Stimulated activated CD4-positive, alpha-beta T cell treated with anti-CD3 and anti-CD28 coated beads, Interleukin-1b, Interleukin-23, amount 100 ng/mL, for 4 hours (primary cell): Measurements from ENCODE around the gene SMURF2.
"Not testable (repeated sequence)": the region's sequence is repeated elsewhere in the genome, so short reads cannot be mapped to it uniquely, and the experiment has no call there.

Experiments used
- DNase-seq, 2 donors: peaks; one replicate each; pipeline ENCODE4 v3.0.0-alpha.2; 2020; ENCODE audit warnings: low read depth in 2 of 2

Gene SMURF2

DNA sequence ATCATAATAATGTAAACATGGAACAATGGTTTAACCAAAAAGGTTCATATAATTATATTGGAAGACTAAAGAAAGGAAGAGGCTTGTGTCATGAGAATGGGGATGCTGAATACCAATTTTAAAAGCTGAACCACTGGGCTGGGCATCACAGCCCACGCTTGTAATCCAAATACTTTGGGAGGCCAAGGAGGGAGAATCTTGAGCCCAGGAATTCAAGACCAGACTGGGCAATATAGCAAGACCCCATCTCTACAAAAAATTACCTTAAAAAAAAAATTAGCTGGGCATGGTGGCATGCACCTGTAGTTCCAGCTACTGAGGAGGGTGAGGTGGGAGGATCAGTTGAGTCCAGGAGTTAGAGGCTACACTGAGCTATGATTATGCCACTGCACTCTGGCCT lies 65.1 kb downstream of the SMURF2 start:
- no peak for DNase-seq

DNA sequence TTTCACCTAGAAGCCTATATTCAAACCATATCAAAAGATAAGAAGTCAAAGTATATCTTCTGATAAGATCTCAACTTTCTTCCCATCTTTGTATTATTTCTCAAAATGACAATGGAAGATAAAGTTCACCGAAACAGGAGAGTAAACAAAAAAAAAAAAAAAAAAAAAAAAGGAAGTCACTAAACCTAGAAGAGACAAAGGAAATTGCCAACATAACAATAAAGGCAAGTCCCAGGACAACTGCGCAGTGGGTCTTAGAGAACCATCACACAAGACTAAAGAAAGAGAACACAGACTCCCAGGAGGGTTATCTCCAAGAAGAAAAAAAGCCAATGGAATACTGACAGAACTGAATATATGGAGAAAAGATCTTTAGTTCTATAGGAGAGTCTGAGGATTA lies 65.7 kb downstream of the SMURF2 start:
- DNase-seq = no peak

DNA sequence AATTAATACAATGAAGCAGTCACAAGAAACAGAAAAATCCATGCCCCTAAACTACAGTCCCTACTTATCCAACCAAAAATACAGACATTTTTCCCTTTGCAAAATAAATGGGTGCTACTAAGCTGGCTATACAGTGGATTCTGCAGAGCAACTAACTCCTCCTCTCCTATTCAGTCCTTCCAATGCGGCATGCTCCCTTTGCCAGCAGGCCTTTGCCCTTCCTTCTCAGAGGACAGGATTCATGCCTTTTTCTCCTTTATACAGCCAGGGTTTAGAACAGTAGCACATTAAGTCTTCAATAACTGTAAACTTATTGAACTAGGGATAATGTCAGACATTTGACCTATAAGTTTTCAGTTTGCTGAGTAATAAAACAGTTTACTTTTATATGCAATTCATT lies 70.2 kb downstream of the SMURF2 start:
- no peak for DNase-seq

DNA sequence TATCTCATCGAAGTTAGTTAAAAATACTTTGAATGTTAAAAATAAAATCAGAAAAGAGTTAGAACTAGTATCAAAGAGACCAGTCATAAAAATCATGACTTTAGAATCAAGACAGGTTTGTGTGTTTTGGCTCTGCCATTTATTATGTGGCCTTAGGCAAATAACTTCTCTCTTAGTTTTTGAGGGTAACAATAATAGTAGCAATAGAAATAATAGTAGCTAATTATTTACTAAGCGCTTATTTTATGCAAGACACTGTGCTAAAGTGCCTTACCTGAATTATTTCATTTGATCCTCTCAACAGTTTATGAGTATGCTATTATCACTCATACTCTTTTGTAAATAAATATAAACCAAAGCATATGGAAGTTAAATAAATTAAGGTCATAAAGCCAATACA lies 77.0 kb downstream of the SMURF2 start:
- DNase-seq = no peak

DNA sequence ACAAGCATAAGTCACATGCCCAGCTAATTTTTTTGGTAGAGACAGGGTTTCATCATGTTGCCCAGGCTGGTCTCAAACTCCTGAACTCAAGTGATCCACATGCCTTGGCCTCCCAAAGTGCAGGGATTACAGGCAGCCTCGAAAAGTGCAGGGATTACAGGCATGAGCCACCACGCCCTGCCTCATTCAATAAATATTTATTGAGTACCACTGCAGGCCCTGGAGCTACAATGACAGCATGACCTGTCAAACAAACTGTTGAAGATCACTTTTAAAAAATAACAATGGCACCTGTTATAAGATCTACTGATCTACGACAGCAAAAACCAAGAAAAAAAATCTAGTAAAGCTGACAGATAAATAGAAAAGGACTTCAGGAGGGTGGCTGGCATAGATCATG lies 79.1 kb downstream of the SMURF2 start:
- DNase-seq = no peak

DNA sequence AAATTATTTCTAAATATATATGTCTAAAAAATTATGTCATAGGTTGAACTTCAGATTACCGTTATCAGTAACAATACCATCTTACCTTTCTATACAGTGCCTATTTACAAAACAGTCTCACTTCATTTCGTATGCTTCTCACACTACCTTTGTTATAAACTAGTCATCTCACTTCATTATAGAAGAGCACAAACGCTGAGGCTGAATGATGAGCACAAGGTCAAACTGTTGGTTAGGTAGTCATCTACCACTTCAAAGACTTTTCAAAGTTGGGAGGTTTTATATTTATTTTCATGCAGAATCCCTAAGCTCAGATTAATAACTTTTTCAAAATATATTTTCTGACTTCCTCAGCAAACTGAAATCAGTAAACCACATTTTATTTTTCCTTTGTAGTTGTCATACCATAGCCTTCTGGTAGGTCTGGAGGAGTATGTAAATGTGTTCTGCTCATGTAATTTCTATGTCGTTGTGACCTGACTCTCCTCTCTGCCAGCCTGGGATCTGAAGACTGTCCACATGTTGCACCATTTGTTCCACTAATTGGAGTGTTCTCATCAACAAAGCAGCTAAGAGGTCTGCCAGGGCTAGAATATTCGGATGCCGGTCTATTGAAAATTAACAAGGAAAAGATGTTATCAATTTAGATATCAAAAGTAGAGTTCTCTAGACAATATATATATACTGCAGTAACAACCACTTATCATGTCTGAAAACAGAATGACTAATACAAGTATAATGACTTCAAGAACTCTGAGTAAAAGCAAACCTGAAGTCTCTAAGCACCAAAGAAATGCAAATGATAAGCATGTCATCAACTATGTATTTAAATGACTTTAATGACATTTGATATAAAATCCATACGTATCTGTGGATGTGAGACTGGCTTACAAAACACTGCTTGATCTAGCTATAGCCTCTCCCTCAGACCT lies 81.5 kb downstream of the SMURF2 start:
- no peak for DNase-seq

DNA sequence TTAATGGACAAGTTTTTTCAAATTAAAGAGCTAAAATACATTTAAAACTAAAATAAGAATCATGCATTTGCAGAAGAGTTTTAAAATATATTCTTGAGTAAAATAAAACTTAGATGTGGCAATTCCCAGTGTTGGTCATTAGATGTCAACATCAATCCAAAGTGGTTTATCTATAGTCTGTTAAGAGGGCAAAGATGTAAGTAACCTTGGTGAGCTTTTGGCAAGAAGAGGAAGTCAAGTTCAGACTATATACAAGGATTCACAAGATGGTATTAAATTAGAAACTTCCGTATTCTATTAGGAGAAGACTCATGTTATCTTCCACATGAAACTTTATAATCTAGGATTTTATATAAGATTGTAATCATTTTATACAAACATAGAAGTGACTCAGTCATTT lies 82.2 kb downstream of the SMURF2 start:
- no peak for DNase-seq

DNA sequence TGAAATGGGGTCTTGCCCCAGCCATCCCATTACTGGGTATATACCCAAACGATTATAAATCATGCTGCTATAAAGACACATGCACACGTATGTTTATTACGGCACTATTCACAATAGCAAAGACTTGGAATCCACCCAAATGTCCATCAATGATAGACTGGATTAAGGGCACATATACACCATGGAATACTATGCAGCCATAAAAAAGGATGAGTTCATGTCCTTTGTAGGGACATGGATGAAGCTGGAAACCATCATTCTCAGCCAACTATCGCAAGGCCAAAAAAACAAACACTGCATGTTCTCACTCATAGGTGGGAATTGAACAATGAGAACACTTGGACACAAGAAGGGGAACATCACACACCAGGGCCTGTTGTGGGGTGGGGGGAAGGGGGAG lies 85.1 kb downstream of the SMURF2 start:
- DNase-seq = not testable (repeated sequence)

DNA sequence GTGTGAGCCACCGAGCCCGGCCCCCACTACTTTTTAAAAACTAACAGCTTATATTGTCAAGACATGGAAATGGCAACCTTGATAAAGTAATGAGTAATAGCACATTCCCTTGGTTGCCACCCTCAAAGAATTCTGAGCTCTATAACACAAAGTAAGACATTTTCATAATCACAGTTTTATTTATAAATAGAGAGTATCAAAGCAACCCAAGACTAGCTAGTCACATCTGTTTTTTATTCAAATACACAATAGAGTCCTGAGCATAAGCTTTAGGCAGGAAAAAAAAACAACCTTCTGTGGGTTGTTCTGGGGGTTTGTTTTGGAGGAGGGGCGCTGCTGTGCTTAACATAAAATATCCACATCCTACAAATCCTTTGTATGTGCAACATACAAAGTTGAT lies 86.7 kb downstream of the SMURF2 start:
- DNase-seq = no peak

DNA sequence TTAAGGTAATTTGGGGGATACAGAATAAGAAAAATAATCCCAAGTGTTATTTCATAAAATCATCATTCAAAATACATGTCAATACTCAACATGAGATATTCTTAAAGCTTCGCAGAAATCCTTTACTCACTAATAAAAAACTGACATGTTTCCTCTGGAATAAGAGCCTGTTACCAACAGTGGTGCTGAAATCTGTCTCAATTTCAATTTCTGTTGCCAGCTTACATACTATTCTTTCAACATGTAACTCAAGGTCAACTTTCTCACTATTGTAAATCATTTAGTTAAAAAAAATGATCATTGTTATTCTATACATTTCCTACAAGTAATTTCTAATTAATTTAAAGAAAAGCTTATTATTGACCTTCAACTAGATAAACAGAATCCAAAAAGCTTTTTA lies 87.5 kb downstream of the SMURF2 start:
- DNase-seq = no peak

DNA sequence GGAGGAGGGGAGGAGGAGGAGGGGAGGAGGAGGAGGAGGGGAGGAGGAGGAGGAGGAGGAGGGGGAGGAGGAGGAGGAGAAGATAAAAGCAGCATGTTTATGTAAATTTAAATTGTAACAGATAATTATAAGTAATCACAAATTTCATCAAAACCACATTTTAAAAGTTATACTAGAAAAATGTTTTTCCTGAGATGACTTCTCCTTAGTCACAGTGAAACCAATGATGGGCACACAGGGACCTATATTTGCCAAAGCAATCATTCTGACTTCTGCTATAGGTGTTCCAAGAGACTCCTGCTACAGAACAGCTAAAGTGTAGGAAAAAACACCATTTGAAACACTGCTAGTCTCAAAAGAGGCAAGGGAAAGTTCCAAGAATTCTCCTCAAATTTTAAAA lies 88.9 kb downstream of the SMURF2 start:
- DNase-seq = no peak

DNA sequence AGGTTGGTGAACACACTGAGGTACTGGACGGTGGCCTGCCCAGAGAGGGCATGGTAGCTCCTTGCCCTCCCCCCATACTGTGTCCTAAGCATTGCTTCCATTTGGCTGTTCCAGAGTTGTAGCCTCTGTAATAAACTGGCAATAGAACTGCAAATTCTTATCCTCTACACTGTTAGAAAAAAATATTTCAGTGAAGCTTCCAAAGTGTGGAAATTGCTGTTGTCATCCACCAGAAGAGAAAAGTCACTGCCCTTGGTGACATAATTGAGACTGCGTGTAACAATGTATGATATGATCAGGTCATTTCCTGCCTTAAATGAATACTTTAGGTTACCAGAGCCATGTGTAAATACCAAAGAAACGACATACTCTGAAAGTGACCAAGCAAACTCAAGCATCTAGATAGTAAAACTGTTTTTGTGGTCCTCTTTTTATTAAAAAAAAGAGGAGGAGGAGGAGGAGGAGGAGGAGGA lies 89.4 kb downstream of the SMURF2 start:
- DNase-seq = no peak

DNA sequence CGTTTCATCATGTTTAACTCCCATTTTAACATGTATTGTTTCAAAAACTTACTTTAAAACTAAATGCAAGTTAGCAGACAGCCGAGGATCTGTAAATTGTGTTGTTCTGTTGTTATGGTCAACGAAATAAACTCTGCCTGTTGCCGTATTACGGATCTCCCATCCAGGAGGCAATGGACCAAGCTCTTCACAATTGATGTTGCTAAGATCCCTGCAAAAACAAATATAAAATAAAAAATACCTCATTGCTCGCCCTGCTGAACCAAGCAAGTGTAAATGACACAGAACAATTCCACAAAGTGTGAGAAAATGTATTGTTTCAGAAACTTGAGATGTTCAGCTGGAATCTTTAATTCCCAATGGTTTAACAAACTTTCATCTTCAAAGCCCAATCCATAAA lies 90.4 kb downstream of the SMURF2 start:
- DNase-seq = no peak

DNA sequence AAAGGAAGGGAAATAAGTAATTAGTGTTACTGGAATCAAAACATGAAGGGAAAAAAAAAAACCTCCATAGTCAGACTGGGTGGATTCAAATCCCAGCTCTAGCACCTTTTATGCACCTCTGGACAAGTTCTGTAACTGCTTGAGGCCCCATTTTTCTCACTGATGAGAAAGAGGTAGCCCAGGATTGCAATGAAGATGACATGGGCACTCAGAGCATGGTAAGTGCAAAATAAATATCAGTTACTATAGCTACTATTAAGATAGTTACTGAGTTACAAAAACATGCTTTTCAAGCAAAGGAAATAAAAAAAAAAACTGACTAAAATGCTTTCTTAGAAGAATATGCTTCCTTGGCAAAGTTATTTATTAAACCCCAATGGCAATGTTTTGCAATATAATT lies 96.5 kb downstream of the SMURF2 start:
- DNase-seq = no peak

DNA sequence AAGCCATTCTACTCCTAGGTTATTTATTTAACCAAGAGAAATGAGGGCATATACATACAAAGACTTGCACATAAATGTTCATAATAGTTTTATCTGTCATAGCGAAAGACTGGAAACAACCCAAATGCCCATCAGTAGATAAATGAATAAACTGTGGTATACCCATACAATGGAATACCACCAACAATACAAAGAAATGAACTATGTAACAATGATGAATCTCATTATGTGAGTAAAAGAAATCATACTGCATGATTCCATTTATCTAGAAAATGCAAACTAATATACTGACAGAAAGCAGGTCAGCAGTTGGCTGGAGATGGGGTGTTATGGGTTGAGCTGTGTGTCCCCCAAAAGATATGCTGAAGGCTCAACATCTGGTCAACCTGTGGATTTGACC lies 98.0 kb downstream of the SMURF2 start:
- DNase-seq = no peak

DNA sequence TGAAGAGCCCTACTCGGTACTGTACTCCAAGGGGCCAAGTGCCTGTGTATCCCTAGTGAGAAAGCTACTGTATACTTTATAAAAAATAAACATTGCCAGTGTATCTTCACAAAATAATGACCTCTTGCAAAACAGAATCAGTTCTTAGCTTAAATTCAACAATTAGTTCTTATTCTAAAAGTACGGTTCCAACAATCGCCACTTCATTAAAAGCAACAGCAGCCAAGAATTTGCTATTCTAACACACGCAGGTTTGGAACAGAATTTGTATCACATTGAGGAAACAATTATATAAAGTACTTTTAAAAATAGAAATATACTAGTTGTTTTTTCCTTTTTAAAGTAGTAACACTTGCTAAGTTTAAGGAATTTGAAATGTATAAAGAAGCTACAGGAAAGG lies 106.8 kb downstream of the SMURF2 start:
- DNase-seq = no peak

DNA sequence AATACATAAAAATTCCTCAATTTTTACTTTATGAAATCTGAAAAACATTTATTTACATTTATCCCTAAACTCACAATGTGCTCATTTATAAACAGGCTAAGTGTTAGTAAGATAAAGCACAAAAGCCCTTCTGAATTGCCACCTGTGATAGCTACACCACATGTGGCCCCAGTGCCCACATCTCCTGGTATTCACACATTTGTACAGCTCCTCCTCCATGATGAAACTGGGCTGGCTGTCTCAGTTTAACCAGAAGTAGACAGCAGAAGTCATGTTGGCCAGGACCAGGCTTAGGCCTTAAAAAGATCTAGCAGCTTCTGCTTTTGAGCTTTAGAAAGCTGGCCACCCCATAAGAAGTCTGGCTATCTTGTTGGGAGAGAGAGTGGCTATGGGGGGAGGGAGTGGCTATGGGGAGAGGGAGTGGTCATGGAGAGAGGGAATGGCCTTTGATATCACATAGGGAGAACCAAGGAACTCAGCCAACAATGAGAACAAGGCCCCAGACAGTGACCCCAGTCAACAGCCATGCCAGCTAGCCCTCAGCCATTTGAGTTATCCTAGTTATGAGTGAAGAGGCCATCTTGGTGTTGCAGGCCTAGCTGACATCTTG lies 108.0 kb downstream of the SMURF2 start:
- DNase-seq = no peak

DNA sequence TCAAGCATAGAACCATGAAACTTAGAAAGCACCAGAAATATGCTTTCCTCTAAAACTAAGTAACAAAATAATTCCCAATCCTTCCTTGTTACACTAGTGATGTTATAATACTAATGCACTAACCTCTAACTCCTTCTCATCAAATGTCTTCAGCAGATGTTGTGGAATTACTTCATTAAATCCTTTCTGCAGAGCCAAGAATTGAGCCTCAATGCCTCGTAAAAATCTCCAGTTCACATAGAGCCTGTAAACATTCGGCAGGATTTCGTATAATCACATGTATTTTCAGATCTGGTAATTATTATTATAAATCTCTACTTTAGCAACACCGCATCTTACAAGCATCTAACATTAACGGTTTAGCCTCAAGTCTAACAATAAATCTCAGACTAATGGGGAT lies 110.6 kb downstream of the SMURF2 start:
- no peak for DNase-seq

DNA sequence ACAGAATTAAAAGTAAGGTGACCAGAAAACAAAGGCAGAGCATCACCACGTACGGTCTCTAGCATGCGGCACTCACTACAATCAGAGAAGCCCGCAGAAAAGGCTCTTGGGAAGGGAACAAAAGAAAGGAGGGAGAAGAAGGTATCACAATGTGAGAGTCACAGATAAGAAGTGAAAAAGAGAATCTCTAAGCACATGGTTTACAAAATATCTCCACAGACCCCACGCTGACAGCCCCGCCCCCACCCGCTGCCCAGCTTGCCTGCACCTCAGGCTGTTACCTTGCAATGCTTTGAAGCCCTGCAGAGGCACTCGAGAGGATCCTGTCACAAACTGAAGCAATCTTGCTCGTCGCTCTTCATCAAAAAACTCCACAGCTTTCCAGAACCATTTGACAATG lies 114.8 kb downstream of the SMURF2 start:
- no peak for DNase-seq

DNA sequence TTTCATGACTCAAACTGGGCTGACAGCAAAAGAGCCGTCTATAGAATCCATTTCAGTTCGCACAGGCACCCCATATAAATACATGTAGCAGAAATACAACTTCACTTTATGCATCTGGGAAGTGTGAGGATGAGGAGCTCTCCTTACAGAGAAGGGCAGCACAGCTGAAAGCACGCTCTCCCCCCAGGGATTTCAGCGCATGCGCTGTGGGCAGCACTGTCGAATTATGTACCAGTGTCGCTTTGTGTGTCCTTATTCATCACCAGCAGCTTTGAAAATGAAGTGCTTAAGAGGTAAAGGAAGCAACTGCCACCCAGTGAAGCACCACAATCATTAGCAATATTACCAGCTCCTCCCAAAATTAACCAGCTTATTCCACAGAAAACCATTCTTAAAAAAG lies 115.4 kb downstream of the SMURF2 start:
- no peak for DNase-seq

DNA sequence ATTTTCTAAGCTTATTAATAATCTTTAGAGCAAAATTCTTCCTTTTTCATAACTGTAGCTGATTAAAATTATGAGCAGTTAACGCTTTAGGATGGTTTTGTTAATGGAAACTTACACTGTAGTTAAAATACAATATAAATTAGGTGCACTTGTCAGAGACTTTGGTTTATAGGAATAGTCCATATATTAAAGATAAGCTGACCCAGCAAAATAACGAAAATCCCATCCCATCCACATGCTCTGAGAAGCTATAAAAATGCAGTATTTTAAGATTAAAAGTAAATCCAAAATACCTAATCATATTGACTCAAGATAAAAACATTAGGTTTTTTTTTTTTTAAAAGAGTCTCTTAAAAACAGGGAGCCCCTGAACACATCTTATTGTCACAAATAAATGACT lies 117.4 kb downstream of the SMURF2 start:
- no peak for DNase-seq

DNA sequence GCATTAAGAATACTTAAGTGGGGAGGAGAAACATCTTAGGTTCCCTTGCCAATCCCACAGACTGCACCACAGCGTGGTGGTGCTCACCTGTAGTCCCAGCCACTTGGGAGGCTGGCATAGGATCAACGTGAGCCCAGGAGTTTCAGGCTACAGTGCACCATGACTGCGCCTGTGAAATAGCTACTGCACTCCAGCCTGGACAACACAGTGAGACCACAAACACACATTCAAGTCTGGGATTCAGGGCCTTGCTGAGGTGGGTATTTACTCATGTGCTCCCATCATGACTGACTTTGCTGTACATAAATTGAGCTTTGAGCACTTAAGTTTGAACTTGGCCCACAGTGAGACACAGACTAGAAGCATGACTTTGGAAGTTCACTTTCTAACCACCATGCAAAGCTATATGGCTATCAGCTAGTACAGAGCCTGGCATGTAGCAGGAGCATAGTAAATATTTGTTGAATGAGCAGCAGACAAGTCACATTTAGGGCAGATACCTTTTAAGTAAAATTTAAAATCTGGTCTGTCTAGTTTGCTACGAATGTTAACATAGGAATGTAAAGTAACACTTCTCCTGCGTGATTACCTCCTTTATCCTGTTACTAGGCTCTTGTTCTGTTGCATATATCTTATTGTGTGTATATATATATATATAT lies 121.9 kb downstream of the SMURF2 start:
- no peak for DNase-seq
